Epithelial cell of proximal tubule (primary cell): ENCODE measurements around the gene MRPL24. TPM values are rescaled to one million over a fixed set of nuclear protein-coding genes. Genes with fewer than 3 reads are reported as not detected.
"Not testable (repeated sequence)": the region's sequence is repeated elsewhere in the genome, so short reads cannot be mapped to it uniquely, and the experiment has no call there.

Experiments
- DNase-seq: peaks from one replicate; pipeline ENCODE4 v3.0.0-alpha.2; 2011; ENCODE audit warnings: low read depth
- H3K4me3 ChIP-seq: 2 replicates; pipeline ENCODE4 v1.5.1; 2011; ENCODE audit warnings: low read depth, mild to moderate bottlenecking, low read length
- total RNA-seq: library from RNA; depleted of rRNA; stranded (reverse); fragments of >200 nt; gene quantifications from 2 replicates; pipeline ENCODE4 v1.2.3, GENCODE V29; 2015
- TF ChIP-seq, protein P1 (sequence below): conservative IDR thresholded peaks from 2 replicates; pipeline ENCODE4 v1.5.1; 2012; ENCODE audit warnings: low read depth, mild to moderate bottlenecking, low read length

MRPL24 gene
- total RNA-seq, 1 donor from 2014 or later, result 47.7 TPM

DNA sequence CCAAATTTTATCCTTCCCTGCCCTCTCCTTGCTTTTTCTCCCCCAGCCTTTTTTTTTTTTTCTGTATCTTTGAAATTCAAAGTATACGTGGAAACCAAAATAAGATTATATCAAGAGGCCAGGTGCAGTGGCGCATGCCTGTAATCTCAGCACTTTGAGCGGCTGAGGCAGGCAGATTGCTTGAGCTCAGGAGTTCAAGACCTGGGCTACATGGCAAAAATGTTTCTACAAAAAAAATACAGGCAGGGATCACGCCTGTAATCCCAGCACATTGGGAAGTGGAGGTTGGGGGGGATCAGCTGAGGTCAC, 19.9 kb upstream of the MRPL24 start:
- no peak for DNase-seq
- H3K4me3 ChIP-seq, result no peak overlapping the region
- TF ChIP-seq, protein P1, sequence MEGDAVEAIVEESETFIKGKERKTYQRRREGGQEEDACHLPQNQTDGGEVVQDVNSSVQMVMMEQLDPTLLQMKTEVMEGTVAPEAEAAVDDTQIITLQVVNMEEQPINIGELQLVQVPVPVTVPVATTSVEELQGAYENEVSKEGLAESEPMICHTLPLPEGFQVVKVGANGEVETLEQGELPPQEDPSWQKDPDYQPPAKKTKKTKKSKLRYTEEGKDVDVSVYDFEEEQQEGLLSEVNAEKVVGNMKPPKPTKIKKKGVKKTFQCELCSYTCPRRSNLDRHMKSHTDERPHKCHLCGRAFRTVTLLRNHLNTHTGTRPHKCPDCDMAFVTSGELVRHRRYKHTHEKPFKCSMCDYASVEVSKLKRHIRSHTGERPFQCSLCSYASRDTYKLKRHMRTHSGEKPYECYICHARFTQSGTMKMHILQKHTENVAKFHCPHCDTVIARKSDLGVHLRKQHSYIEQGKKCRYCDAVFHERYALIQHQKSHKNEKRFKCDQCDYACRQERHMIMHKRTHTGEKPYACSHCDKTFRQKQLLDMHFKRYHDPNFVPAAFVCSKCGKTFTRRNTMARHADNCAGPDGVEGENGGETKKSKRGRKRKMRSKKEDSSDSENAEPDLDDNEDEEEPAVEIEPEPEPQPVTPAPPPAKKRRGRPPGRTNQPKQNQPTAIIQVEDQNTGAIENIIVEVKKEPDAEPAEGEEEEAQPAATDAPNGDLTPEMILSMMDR, result no peak

GRCh38 chr1:156760092-156760795, 19.4 kb upstream of the MRPL24 start:
- no peak for DNase-seq
- TF ChIP-seq, protein P1, result no peak
- no peak overlapping the region for H3K4me3 ChIP-seq

DNA sequence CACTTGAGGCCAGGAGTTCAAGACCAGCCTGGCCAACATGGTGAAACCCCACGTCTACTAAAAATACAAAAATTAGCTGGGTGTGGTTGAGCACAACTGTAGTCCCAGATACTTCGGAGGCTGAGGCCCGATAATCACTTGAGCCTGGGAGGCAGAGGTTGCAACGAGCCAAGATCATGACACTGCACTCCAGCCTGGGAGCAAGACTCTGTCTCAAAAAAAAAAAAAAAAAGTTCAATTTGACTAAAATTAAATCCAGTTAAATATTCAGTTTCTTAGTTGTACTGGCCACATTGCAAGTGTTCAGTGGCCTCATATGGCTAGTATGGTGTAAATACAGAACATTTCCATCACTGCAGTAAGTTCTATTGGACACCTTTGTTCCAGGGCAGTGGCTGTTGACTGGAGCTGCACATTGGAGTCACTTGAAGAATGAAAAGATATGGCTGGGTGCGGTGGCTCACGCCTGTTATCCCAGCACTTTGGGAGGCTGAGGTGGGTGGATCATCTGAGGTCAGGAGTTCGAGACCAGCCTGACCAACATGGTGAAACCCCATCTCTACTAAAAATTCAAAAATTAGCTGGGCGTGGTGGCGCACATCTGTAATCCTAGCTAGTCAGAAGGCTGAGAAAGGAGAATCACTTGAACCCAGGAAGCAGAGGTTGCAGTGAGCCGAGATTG, 16.8 kb upstream of the MRPL24 start:
- H3K4me3 ChIP-seq, DNase-seq: not testable (repeated sequence)

- no peak for DNase-seq
- TF ChIP-seq, protein P1, result no peak
- H3K4me3 ChIP-seq, result no peak overlapping the region
These were observed 15.5 kb upstream of the MRPL24 start for GRCh38 chr1:156756355-156756754.

- TF ChIP-seq, protein P1, result no peak
- DNase-seq, result no peak
- H3K4me3 ChIP-seq, result no peak overlapping the region
These were observed 14.7 kb upstream of the MRPL24 start for GRCh38 chr1:156755527-156755950.

GRCh38 chr1:156754219-156754618, 13.3 kb upstream of the MRPL24 start:
- no peak for DNase-seq
- H3K4me3 ChIP-seq, result no peak overlapping the region
- TF ChIP-seq, protein P1, result no peak

DNA sequence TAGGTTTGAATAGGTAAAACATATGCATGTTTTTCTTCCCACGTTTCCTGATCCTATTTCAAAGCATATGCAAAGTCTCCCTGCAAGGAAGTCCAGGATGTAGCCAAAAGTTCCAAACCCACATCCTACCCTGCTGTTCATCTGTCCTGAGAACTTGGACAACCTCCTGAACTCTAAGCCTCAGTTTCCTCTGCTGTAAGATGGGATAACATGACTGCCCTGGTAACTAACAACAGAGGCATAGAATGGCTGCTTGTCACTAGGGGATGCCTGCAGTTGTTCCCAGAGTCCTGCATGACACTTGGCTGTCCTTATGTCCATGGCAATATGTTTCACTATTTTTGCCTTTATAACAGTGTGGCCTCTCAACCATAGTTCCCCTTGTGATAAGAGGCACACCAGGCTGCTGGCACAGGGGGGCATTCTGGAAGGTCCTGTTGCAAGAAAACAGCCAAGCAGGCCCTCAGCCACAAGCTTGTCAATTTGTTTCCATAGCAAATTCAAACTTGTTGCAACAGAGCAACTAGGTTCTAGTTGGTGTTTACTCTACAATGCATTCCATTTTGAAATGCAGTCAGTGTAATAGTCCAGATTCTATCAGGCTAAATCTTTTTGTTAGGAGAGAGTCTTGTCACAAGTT, 12.1 kb upstream of the MRPL24 start:
- peak overlapping the region; percentile 97 for H3K4me3 ChIP-seq
- DNase-seq, result no peak
- TF ChIP-seq, protein P1, result no peak
